OCI-LY7 (cell line): ENCODE measurements around the gene RNF214.

Experiments
- EZH2phosphoT487 ChIP-seq: fragments of 200-600 bp; sonication (generic); IDR thresholded peaks from 2 replicates; pipeline ENCODE4 v1.6.1; 2018; ENCODE audit warnings: low read depth, borderline replicate concordance, mild to moderate bottlenecking, mixed run types, antibody characterized with exemption, low read length, moderate library complexity, mixed read lengths
- TF ChIP-seq, protein P1 (sequence below): fragments of 200-600 bp; sonication (generic); conservative IDR thresholded peaks from 2 replicates; pipeline ENCODE4 v1.5.1; 2014; ENCODE audit warnings: mild to moderate bottlenecking, antibody characterized with exemption, low read length, moderate library complexity, mixed read lengths

DNA sequence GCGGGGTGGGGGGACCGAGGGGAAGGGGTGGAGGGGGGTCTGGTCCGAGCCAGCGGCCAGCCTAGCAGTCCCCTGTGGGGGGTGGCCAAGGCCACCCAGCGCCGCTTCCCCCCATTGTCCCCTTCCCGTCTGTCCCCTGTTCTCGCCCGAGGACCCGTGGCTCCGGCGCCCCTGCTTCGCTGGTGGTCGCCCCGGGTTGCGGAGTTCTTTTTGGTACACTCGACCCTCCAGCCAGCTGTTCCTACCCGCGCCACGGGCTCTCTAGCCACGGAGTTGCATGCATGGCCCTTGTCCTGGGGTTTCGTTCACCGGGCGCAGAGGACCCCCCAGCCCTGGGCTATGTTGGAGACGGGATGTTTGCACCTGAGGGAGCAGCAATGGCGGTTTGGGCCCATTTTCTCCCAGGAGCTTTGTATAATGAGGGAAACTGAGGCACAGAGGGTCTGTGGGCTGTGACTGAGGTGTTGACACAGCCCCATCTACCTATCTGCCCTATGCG is 489 bp downstream of the RNF214 start:
- TF ChIP-seq, protein P1, sequence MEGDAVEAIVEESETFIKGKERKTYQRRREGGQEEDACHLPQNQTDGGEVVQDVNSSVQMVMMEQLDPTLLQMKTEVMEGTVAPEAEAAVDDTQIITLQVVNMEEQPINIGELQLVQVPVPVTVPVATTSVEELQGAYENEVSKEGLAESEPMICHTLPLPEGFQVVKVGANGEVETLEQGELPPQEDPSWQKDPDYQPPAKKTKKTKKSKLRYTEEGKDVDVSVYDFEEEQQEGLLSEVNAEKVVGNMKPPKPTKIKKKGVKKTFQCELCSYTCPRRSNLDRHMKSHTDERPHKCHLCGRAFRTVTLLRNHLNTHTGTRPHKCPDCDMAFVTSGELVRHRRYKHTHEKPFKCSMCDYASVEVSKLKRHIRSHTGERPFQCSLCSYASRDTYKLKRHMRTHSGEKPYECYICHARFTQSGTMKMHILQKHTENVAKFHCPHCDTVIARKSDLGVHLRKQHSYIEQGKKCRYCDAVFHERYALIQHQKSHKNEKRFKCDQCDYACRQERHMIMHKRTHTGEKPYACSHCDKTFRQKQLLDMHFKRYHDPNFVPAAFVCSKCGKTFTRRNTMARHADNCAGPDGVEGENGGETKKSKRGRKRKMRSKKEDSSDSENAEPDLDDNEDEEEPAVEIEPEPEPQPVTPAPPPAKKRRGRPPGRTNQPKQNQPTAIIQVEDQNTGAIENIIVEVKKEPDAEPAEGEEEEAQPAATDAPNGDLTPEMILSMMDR, result no peak
- no peak for TF ChIP-seq EZH2phosphoT487
